SK-N-SH (cell line): ENCODE measurements around the gene IL22RA1. TPM values are rescaled to one million over a fixed set of nuclear protein-coding genes. Genes with fewer than 3 reads are reported as not detected.

Experiments
- CTCF ChIA-PET: fragments of 300-600, 350-600 bp; formaldehyde crosslinking; extraction: SDS; loops from one replicate; lab custom pipeline; 2021; lab: Yijun Ruan, JAX
- POLR2A ChIA-PET: fragments of 350-600 bp; sonication (Branson Sonifier 250); formaldehyde crosslinking; extraction: SDS; loops from one replicate; lab custom pipeline; 2020; ENCODE audit warnings: antibody characterized with exemption, inconsistent platforms; lab: Yijun Ruan, JAX
- DNase-seq: peaks from one replicate; pipeline ENCODE4 v3.0.0; 2012
- H2AFZ ChIP-seq: fragments of 200-600 bp; sonication (generic); 2 replicates; pipeline ENCODE4 v1.8.1; 2016; ENCODE audit warnings: antibody characterized with exemption, mild to moderate bottlenecking, low read depth
- H3F3A ChIP-seq: fragments of 200-600 bp; sonication (generic); replicated peaks from 2 replicates; pipeline ENCODE3; 2016; ENCODE audit warnings: antibody characterized with exemption, mild to moderate bottlenecking; ENCODE audit not compliant: insufficient read depth
- H3K27ac ChIP-seq, 2 experiments: fragments of 200-500 bp in 1 of 2; fragments of 200-600 bp in 1 of 2; sonication (Bioruptor generic) in 1 of 2; sonication (generic), shearing (Covaris generic) in 1 of 2; 2 replicates each; pipeline versions ENCODE4 v1.5.1 to v1.6.1; 2014 to 2016; ENCODE audit warnings: low read depth in 2 of 2, inconsistent platforms in 1 of 2, low read length in 1 of 2, mild to moderate bottlenecking in 1 of 2, mixed read lengths in 1 of 2
- H3K27me3 ChIP-seq: fragments of 200-600 bp; sonication (generic), shearing (Covaris generic); 2 replicates; pipeline ENCODE4 v1.6.1; 2016; ENCODE audit warnings: mixed run types; ENCODE audit not compliant: insufficient read depth
- H3K36me3 ChIP-seq, 2 experiments: fragments of 200-500 bp in 1 of 2; fragments of 200-600 bp in 1 of 2; sonication (Bioruptor generic) in 1 of 2; sonication (generic) in 1 of 2; replicated peaks in 1 of 2; 2 replicates each; pipeline versions ENCODE3 to v1.5.1; 2014 to 2016; ENCODE audit warnings: low read length in 1 of 2, mild to moderate bottlenecking in 1 of 2; ENCODE audit not compliant: insufficient read depth in 2 of 2, control insufficient read depth in 1 of 2
- H3K4me1 ChIP-seq, 2 experiments: fragments of 200-500 bp in 1 of 2; fragments of 200-600 bp in 1 of 2; sonication (Bioruptor generic) in 1 of 2; sonication (generic), shearing (Covaris generic) in 1 of 2; 2 replicates each; pipeline versions ENCODE4 v1.5.1 to v1.6.1; 2014 to 2016; ENCODE audit warnings: low read depth in 1 of 2, low read length in 1 of 2, mixed run types in 1 of 2; ENCODE audit not compliant: insufficient read depth in 2 of 2, control insufficient read depth in 1 of 2
- H3K4me2 ChIP-seq: fragments of 200-600 bp; sonication (generic), shearing (Covaris generic); 2 replicates; pipeline ENCODE4 v1.6.1; 2017; ENCODE audit warnings: mixed run types
- H3K4me3 ChIP-seq, 2 experiments: fragments of 200-500 bp in 1 of 2; fragments of 200-600 bp in 1 of 2; sonication (Bioruptor generic) in 1 of 2; sonication (generic), shearing (Covaris generic) in 1 of 2; 2 replicates each; pipeline versions ENCODE4 v1.5.1 to v1.8.1; 2014 to 2016; ENCODE audit warnings: low read depth in 2 of 2, inconsistent platforms in 1 of 2, low read length in 1 of 2, mild to moderate bottlenecking in 1 of 2, mixed read lengths in 1 of 2, moderate library complexity in 1 of 2
- H3K79me2 ChIP-seq: fragments of 200-600 bp; sonication (generic); 2 replicates; pipeline ENCODE4 v1.8.1; 2017; ENCODE audit warnings: mild to moderate bottlenecking; ENCODE audit not compliant: insufficient read depth
- H3K9ac ChIP-seq: fragments of 200-600 bp; sonication (generic); 2 replicates; pipeline ENCODE4 v1.6.1; 2017; ENCODE audit warnings: mixed run types
- H3K9me2 ChIP-seq: fragments of 200-600 bp; sonication (generic); 2 replicates; pipeline ENCODE4 v1.6.1; 2017; ENCODE audit warnings: mixed run types
- H3K9me3 ChIP-seq: fragments of 200-600 bp; sonication (generic); 2 replicates; pipeline ENCODE4 v1.6.1; 2017; ENCODE audit warnings: mixed run types, mild to moderate bottlenecking, moderate library complexity
- H4K20me1 ChIP-seq: fragments of 200-600 bp; sonication (generic); 2 replicates; pipeline ENCODE4 v1.6.1; 2017; ENCODE audit warnings: mild to moderate bottlenecking, mixed run types; ENCODE audit not compliant: insufficient read depth
- CHD2 ChIP-seq: fragments of 150-350 bp; IDR thresholded peaks from 2 replicates; pipeline ENCODE4 v1.6.1; 2018; ENCODE audit warnings: low read length; ENCODE audit not compliant: partially characterized antibody
- EZH2phosphoT487 ChIP-seq: fragments of 200-600 bp; sonication (generic); IDR thresholded peaks from 2 replicates; pipeline ENCODE4 v1.6.1; 2017; ENCODE audit warnings: low read depth, mixed run types, mild to moderate bottlenecking, antibody characterized with exemption, moderate library complexity, borderline replicate concordance
- FOSL2 ChIP-seq: IDR thresholded peaks from 2 replicates; pipeline ENCODE4 v1.4.0; 2012; ENCODE audit warnings: low read depth, mild to moderate bottlenecking, moderate library complexity, borderline replicate concordance
- FOXJ3 ChIP-seq: sonication (generic); formaldehyde crosslinking; IDR thresholded peaks from 2 replicates; pipeline ENCODE4 v1.5.1; 2020; ENCODE audit warnings: mild to moderate bottlenecking, missing genetic modification reagents
- GABPA ChIP-seq: IDR thresholded peaks from 2 replicates; pipeline ENCODE4 v1.4.0; 2012; ENCODE audit warnings: low read depth, mild to moderate bottlenecking
- GATA2 ChIP-seq: sonication (generic); formaldehyde crosslinking; IDR thresholded peaks from 2 replicates; pipeline ENCODE4 v1.5.0; 2020; ENCODE audit warnings: mild to moderate bottlenecking, missing genetic modification reagents
- MEF2A ChIP-seq: IDR thresholded peaks from 2 replicates; pipeline ENCODE4 v1.4.0; 2012; ENCODE audit warnings: low read depth, borderline replicate concordance
- MXI1 ChIP-seq: IDR thresholded peaks from 2 replicates; pipeline ENCODE4 v1.6.1; 2012; ENCODE audit warnings: mild to moderate bottlenecking, low read depth, low read length, improper control_type of control experiment
- NRF1 ChIP-seq: IDR thresholded peaks from 2 replicates; pipeline ENCODE4 v1.6.1; 2012; ENCODE audit warnings: low read depth, mild to moderate bottlenecking, low read length
- POLR2AphosphoS5 ChIP-seq: IDR thresholded peaks from 2 replicates; pipeline ENCODE4 v1.6.1; 2012; ENCODE audit warnings: low read depth, low read length
- RFX5 ChIP-seq: IDR thresholded peaks from 2 replicates; pipeline ENCODE4 v1.6.1; 2012; ENCODE audit warnings: mild to moderate bottlenecking, improper control_type of control experiment, low read length
- TAF1 ChIP-seq: IDR thresholded peaks from 2 replicates; pipeline ENCODE4 v1.6.1; 2012; ENCODE audit warnings: low read depth, mild to moderate bottlenecking, low read length, moderate library complexity, borderline replicate concordance
- TEAD4 ChIP-seq: IDR thresholded peaks from 2 replicates; pipeline ENCODE4 v1.4.0; 2012; ENCODE audit warnings: mild to moderate bottlenecking, borderline replicate concordance; ENCODE audit not compliant: insufficient read depth
- YY1 ChIP-seq: IDR thresholded peaks from 2 replicates; pipeline ENCODE4 v1.4.0; 2012; ENCODE audit warnings: low read depth, mild to moderate bottlenecking
- ZBTB33 ChIP-seq: IDR thresholded peaks from 2 replicates; pipeline ENCODE4 v1.4.0; 2012; ENCODE audit warnings: low read depth, borderline replicate concordance
- whole genome bisulfite sequencing: methylation state at CpG from one replicate; pipeline ENCODE4 v1.1.6; 2017; ENCODE audit warnings: low lambda C conversion rate; 5-methylcytosine and 5-hydroxymethylcytosine counted together
- polyA plus RNA-seq, 3 experiments: library from polyadenylated mRNA; depleted of rRNA; stranded (reverse); fragments of >200 nt; gene quantifications; 2 replicates each; pipeline ENCODE4 v1.2.3, GENCODE V29; 2012
- TF ChIP-seq, protein P1 (sequence below): IDR thresholded peaks from 2 replicates; pipeline ENCODE4 v1.4.0; 2012; ENCODE audit warnings: low read depth, borderline replicate concordance
- TF ChIP-seq, protein P2 (sequence below): IDR thresholded peaks from 2 replicates; pipeline ENCODE4 v1.6.1; 2012; ENCODE audit warnings: mild to moderate bottlenecking, low read depth, low read length, moderate library complexity

IL22RA1 gene
- polyA plus RNA-seq, 1 of the 3 experiments (the other 2 are of a cell fraction), result 0.03 TPM

- no peak for TF ChIP-seq YY1
- no peak for TF ChIP-seq FOXJ3 (CRISPR knock-in tag)
- no peak for TF ChIP-seq POLR2AphosphoS5
- no peak for TF ChIP-seq RFX5
- TF ChIP-seq FOSL2, result no peak
- TF ChIP-seq NRF1, result no peak
- TF ChIP-seq CHD2, result no peak
- TF ChIP-seq, all 33 proteins: peak for 0
Observed at GRCh38 chr1:24191860-24192259, 48.9 kb upstream of the IL22RA1 start (continued).

GRCh38 chr1:24190983-24191461 lies 48.1 kb upstream of the IL22RA1 start:
- no peaks in the 10 kb centered on the region for H4K20me1 ChIP-seq

More at GRCh38 chr1:24190983-24191461, 48.1 kb upstream of the IL22RA1 start:
- Histone ChIP-seq H3K4me2 (no peak overlapping the region), H3K27me3 (peaks cover 4% of the 10 kb centered on the region; the same call in 1 of the 2 replicates), H3K9me2 (no peaks in the 10 kb centered on the region), H3F3A (no peaks in the 10 kb centered on the region), H3K9me3 (no peaks in the 10 kb centered on the region), H2AFZ (no peak overlapping the region), H3K79me2 (no peaks in the 10 kb centered on the region), H3K36me3 (no peaks in the 10 kb centered on the region), H3K4me3 (no peak overlapping the region), H3K4me1 (peaks cover 0 to 5% of the 10 kb centered on the region in 2 experiments; a peak in 1 of 4 replicates), H3K9ac (no peak overlapping the region), H3K27ac (no peak overlapping the region)
- no peak for TF ChIP-seq GATA2 (CRISPR knock-in tag)
- no peak for TF ChIP-seq GABPA
- no peak for TF ChIP-seq TEAD4
- TF ChIP-seq MXI1, result no peak
- no peak for TF ChIP-seq ZBTB33
- TF ChIP-seq, protein P1, sequence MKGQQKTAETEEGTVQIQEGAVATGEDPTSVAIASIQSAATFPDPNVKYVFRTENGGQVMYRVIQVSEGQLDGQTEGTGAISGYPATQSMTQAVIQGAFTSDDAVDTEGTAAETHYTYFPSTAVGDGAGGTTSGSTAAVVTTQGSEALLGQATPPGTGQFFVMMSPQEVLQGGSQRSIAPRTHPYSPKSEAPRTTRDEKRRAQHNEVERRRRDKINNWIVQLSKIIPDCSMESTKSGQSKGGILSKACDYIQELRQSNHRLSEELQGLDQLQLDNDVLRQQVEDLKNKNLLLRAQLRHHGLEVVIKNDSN, result no peak
- no peak for TF ChIP-seq EZH2phosphoT487
- no peak for TF ChIP-seq MEF2A
- TF ChIP-seq, protein P2, sequence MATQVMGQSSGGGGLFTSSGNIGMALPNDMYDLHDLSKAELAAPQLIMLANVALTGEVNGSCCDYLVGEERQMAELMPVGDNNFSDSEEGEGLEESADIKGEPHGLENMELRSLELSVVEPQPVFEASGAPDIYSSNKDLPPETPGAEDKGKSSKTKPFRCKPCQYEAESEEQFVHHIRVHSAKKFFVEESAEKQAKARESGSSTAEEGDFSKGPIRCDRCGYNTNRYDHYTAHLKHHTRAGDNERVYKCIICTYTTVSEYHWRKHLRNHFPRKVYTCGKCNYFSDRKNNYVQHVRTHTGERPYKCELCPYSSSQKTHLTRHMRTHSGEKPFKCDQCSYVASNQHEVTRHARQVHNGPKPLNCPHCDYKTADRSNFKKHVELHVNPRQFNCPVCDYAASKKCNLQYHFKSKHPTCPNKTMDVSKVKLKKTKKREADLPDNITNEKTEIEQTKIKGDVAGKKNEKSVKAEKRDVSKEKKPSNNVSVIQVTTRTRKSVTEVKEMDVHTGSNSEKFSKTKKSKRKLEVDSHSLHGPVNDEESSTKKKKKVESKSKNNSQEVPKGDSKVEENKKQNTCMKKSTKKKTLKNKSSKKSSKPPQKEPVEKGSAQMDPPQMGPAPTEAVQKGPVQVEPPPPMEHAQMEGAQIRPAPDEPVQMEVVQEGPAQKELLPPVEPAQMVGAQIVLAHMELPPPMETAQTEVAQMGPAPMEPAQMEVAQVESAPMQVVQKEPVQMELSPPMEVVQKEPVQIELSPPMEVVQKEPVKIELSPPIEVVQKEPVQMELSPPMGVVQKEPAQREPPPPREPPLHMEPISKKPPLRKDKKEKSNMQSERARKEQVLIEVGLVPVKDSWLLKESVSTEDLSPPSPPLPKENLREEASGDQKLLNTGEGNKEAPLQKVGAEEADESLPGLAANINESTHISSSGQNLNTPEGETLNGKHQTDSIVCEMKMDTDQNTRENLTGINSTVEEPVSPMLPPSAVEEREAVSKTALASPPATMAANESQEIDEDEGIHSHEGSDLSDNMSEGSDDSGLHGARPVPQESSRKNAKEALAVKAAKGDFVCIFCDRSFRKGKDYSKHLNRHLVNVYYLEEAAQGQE, result no peak
- no peak for TF ChIP-seq TAF1
- no peak for TF ChIP-seq YY1
- CTCF ChIA-PET, result interaction anchor here (0.6 to 8.3 kb wide), 7 partner anchors 8 to 209 kb away, joined by 3 to 80 read pairs (median 12); no protein-coding TSS in a partner anchor
- POLR2A ChIA-PET, result no interaction called here
- 92% methylated on average over 3 of the region's 3 CpGs for WGBS
- DNase-seq, result no peak
